Measurements from ENCODE around the gene SETD7.

Gene SETD7

GRCh38 chr4:139584784-139585183, 28.8 kb upstream of the SETD7 start:
- TF ChIP-seq ARNT (IDR thresholded peaks at IDR 0.05) = no peak
- no peak for TF ChIP-seq CTBP1 (IDR thresholded peaks at IDR 0.05; ENCODE audit: borderline replicate concordance)
- TF ChIP-seq FOXM1 (IDR thresholded peaks at IDR 0.05; ENCODE audit: borderline replicate concordance) = no peak
- TF ChIP-seq BHLHE40 (IDR thresholded peaks at IDR 0.05; ENCODE audit: borderline replicate concordance) = no peak
- TF ChIP-seq ELF4 (IDR thresholded peaks at IDR 0.05) = no peak
- TF ChIP-seq HDGF (IDR thresholded peaks at IDR 0.05; ENCODE audit: borderline replicate concordance) = no peak
- TF ChIP-seq FOXK2 (IDR thresholded peaks at IDR 0.05) = no peak
- no peak for TF ChIP-seq ZNF384 (IDR thresholded peaks at IDR 0.05)
- TF ChIP-seq LEF1 (IDR thresholded peaks at IDR 0.05; ENCODE audit: borderline replicate concordance) = no peak
- no peak for TF ChIP-seq PKNOX1 (IDR thresholded peaks at IDR 0.05)
- TF ChIP-seq SUZ12 (IDR thresholded peaks at IDR 0.05) = no peak
- no peak for TF ChIP-seq NFRKB (IDR thresholded peaks at IDR 0.05)
- TF ChIP-seq L3MBTL2 (conservative IDR thresholded peaks at IDR 0.05) = no peak
- TF ChIP-seq SP1 (IDR thresholded peaks at IDR 0.05) = no peak
- CTCF ChIA-PET = interaction anchor here (1.6 kb wide), 1 partner anchor 35 kb away, joined by 6 read pairs; no protein-coding TSS in a partner anchor
- DNase-seq (ENCODE audit: extremely low spot score) = no peak
- POLR2A ChIA-PET = interaction anchor here (3.4 kb wide), 1 partner anchor 29 kb away, joined by 10 read pairs; the partner anchor contains the start of gene SETD7

- no peak for TF ChIP-seq FOXA1 (IDR thresholded peaks at IDR 0.05)
- TF ChIP-seq ARNT (IDR thresholded peaks at IDR 0.05) = no peak
- no peak for TF ChIP-seq L3MBTL2 (conservative IDR thresholded peaks at IDR 0.05)
- no peak for TF ChIP-seq PKNOX1 (IDR thresholded peaks at IDR 0.05)
- CTCF ChIA-PET = interaction anchor here (1.0 to 1.6 kb wide), 2 partner anchors 19 to 36 kb away, joined by 4 to 6 read pairs; no protein-coding TSS in a partner anchor
- POLR2A ChIA-PET = interaction anchor here (1.5 to 2.6 kb wide), 2 partner anchors 25 to 27 kb away, joined by 3 to 9 read pairs; partner anchors contain the start of gene SETD7
- no peak for DNase-seq (ENCODE audit: extremely low spot score)
Measured at GRCh38 chr4:139584013-139584412, 28.0 kb upstream of the SETD7 start.

- POLR2A ChIA-PET = interaction anchor here (2.6 kb wide), 1 partner anchor 25 kb away, joined by 9 read pairs; the partner anchor contains the start of gene SETD7
- no peak for DNase-seq (ENCODE audit: extremely low spot score)
- no peak for TF ChIP-seq ZNF384 (IDR thresholded peaks at IDR 0.05)
- TF ChIP-seq NFRKB (IDR thresholded peaks at IDR 0.05) = no peak
- no peak for TF ChIP-seq FOXA1 (IDR thresholded peaks at IDR 0.05)
- TF ChIP-seq SUZ12 (IDR thresholded peaks at IDR 0.05) = no peak
- no peak for TF ChIP-seq ELF4 (IDR thresholded peaks at IDR 0.05)
- TF ChIP-seq HDGF (IDR thresholded peaks at IDR 0.05; ENCODE audit: borderline replicate concordance) = no peak
- TF ChIP-seq BHLHE40 (IDR thresholded peaks at IDR 0.05; ENCODE audit: borderline replicate concordance) = no peak
- no peak for TF ChIP-seq FOXK2 (IDR thresholded peaks at IDR 0.05)
- no peak for TF ChIP-seq FOXM1 (IDR thresholded peaks at IDR 0.05; ENCODE audit: borderline replicate concordance)
- no peak for TF ChIP-seq CTBP1 (IDR thresholded peaks at IDR 0.05; ENCODE audit: borderline replicate concordance)
- TF ChIP-seq L3MBTL2 (conservative IDR thresholded peaks at IDR 0.05) = no peak
- TF ChIP-seq ARNT (IDR thresholded peaks at IDR 0.05) = no peak
- TF ChIP-seq SP1 (IDR thresholded peaks at IDR 0.05) = no peak
- no peak for TF ChIP-seq TARDBP (IDR thresholded peaks at IDR 0.05)
- TF ChIP-seq PKNOX1 (IDR thresholded peaks at IDR 0.05) = no peak
- TF ChIP-seq LEF1 (IDR thresholded peaks at IDR 0.05; ENCODE audit: borderline replicate concordance) = no peak
- CTCF ChIA-PET = interaction anchor here (0.8 to 1.5 kb wide), 5 partner anchors 21 to 340 kb away, joined by 3 to 6 read pairs (median 4); no protein-coding TSS in a partner anchor
Measured at GRCh38 chr4:139582044-139582443, 26.0 kb upstream of the SETD7 start.

- TF ChIP-seq ELF4 (IDR thresholded peaks at IDR 0.05) (no peak), SUZ12 (IDR thresholded peaks at IDR 0.05) (no peak), FOXA1 (IDR thresholded peaks at IDR 0.05) (no peak), PKNOX1 (IDR thresholded peaks at IDR 0.05) (no peak), HDGF (IDR thresholded peaks at IDR 0.05; ENCODE audit: borderline replicate concordance) (no peak), L3MBTL2 (conservative IDR thresholded peaks at IDR 0.05) (no peak), ARNT (IDR thresholded peaks at IDR 0.05) (no peak), ZNF384 (IDR thresholded peaks at IDR 0.05) (no peak), SP1 (IDR thresholded peaks at IDR 0.05) (no peak), NFRKB (IDR thresholded peaks at IDR 0.05) (no peak), BHLHE40 (IDR thresholded peaks at IDR 0.05; ENCODE audit: borderline replicate concordance) (no peak), TARDBP (IDR thresholded peaks at IDR 0.05) (no peak), FOXK2 (IDR thresholded peaks at IDR 0.05) (no peak), FOXM1 (IDR thresholded peaks at IDR 0.05; ENCODE audit: borderline replicate concordance) (no peak), LEF1 (IDR thresholded peaks at IDR 0.05; ENCODE audit: borderline replicate concordance) (no peak), CTBP1 (IDR thresholded peaks at IDR 0.05; ENCODE audit: borderline replicate concordance) (no peak)
- CTCF ChIA-PET = interaction anchor here (0.8 to 2.0 kb wide), 5 partner anchors 12 to 71 kb away, joined by 3 to 6 read pairs (median 4); no protein-coding TSS in a partner anchor
- POLR2A ChIA-PET = no interaction called here
- no peak for DNase-seq (ENCODE audit: extremely low spot score)
Measured at GRCh38 chr4:139581096-139581495, 25.1 kb upstream of the SETD7 start.

GRCh38 chr4:139576219-139576618, 20.2 kb upstream of the SETD7 start:
- no peak for DNase-seq (ENCODE audit: extremely low spot score)

More at GRCh38 chr4:139576219-139576618, 20.2 kb upstream of the SETD7 start:
- ChIA-PET POLR2A (interaction anchor here (0.9 to 1.4 kb wide), 4 partner anchors 14 to 123 kb away, joined by 3 to 4 read pairs (median 3); no protein-coding TSS in a partner anchor), CTCF (interaction anchor here (0.6 kb wide), 1 partner anchor 459 kb away, joined by 3 read pairs; no protein-coding TSS in a partner anchor)
- TF ChIP-seq ZNF384 (IDR thresholded peaks at IDR 0.05) (no peak), ARNT (IDR thresholded peaks at IDR 0.05) (no peak), NFRKB (IDR thresholded peaks at IDR 0.05) (no peak), ELF4 (IDR thresholded peaks at IDR 0.05) (no peak), BHLHE40 (IDR thresholded peaks at IDR 0.05; ENCODE audit: borderline replicate concordance) (no peak), CTBP1 (IDR thresholded peaks at IDR 0.05; ENCODE audit: borderline replicate concordance) (no peak), SUZ12 (IDR thresholded peaks at IDR 0.05) (no peak), PKNOX1 (IDR thresholded peaks at IDR 0.05) (no peak), L3MBTL2 (conservative IDR thresholded peaks at IDR 0.05) (no peak), FOXM1 (IDR thresholded peaks at IDR 0.05; ENCODE audit: borderline replicate concordance) (no peak), FOXK2 (IDR thresholded peaks at IDR 0.05) (no peak), FOXA1 (IDR thresholded peaks at IDR 0.05) (no peak), LEF1 (IDR thresholded peaks at IDR 0.05; ENCODE audit: borderline replicate concordance) (no peak), TARDBP (IDR thresholded peaks at IDR 0.05) (no peak), SP1 (IDR thresholded peaks at IDR 0.05) (no peak), HDGF (IDR thresholded peaks at IDR 0.05; ENCODE audit: borderline replicate concordance) (no peak)

Data from HEK293T (cell line).